ENCODE data around the gene SH3GLB1.

- TF ChIP-seq, protein P1, sequence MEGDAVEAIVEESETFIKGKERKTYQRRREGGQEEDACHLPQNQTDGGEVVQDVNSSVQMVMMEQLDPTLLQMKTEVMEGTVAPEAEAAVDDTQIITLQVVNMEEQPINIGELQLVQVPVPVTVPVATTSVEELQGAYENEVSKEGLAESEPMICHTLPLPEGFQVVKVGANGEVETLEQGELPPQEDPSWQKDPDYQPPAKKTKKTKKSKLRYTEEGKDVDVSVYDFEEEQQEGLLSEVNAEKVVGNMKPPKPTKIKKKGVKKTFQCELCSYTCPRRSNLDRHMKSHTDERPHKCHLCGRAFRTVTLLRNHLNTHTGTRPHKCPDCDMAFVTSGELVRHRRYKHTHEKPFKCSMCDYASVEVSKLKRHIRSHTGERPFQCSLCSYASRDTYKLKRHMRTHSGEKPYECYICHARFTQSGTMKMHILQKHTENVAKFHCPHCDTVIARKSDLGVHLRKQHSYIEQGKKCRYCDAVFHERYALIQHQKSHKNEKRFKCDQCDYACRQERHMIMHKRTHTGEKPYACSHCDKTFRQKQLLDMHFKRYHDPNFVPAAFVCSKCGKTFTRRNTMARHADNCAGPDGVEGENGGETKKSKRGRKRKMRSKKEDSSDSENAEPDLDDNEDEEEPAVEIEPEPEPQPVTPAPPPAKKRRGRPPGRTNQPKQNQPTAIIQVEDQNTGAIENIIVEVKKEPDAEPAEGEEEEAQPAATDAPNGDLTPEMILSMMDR (IDR thresholded peaks at IDR 0.05) = no peak
- TF ChIP-seq EP300 (IDR thresholded peaks at IDR 0.05) = no peak
- no peak for TF ChIP-seq POLR2AphosphoS5 (IDR thresholded peaks at IDR 0.05)
Measured at GRCh38 chr1:86713477-86713876, 9.1 kb downstream of the SH3GLB1 start.
